ENCODE measurements around the gene SMIM27. TPM values are rescaled to one million over a fixed set of nuclear protein-coding genes. Genes with fewer than 3 reads are reported as not detected.

The SMIM27 gene
- total RNA-seq, 1 experiment from 2014 or later = 6.5 TPM

- H3K9me3 ChIP-seq (ENCODE audit: low read depth, low read length, poor library complexity, severe bottlenecking) = no peaks in the 10 kb centered on the region
- H3K36me3 ChIP-seq (ENCODE audit: insufficient read depth, low read length, poor library complexity, severe bottlenecking) = peaks cover 5% of the 10 kb centered on the region
- TF ChIP-seq EZH2 (IDR thresholded peaks at IDR 0.05; ENCODE audit: borderline replicate concordance, low read depth, low read length, poor library complexity, severe bottlenecking) (no peak), CTCF (conservative IDR thresholded peaks at IDR 0.05; ENCODE audit: low read depth, low read length) (no peak)
- H3K4me3 ChIP-seq (ENCODE audit: low read depth, low read length, poor library complexity, severe bottlenecking) = no peak overlapping the region
- no peak for DNase-seq (ENCODE audit: low spot score)
- POLR2A ChIA-PET (ENCODE audit: low non-redundant PET) = no interaction called here
- no TSS peak for BruUV-seq (replicated peaks)
- H3K4me1 ChIP-seq (ENCODE audit: insufficient read depth, low read length, poor library complexity, severe bottlenecking) = peaks cover 15% of the 10 kb centered on the region
- no peaks in the 10 kb centered on the region for H3K27me3 ChIP-seq (replicated peaks; ENCODE audit: insufficient read depth, low read depth, low read length, poor library complexity)
- H3K27ac ChIP-seq (ENCODE audit: low read depth, low read length, poor library complexity, severe bottlenecking) = no peak overlapping the region
- intact Hi-C loops (cut with micrococcal nuclease; ENCODE audit: unreplicated experiment) = loop anchor here (2.0 to 10.0 kb wide), 2 partner anchors 49 to 195 kb away; partner anchors contain the start of gene RIGI
- CTCF ChIA-PET = interaction anchor here (1.6 kb wide), 1 partner anchor 195 kb away, joined by 4 read pairs; no protein-coding TSS in a partner anchor
Measured at GRCh38 chr9:32573821-32574220, 21.7 kb downstream of the SMIM27 start.

GRCh38 chr9:32574858-32575257 is 22.7 kb downstream of the SMIM27 start:
- H3K4me3 ChIP-seq (ENCODE audit: low read depth, low read length, poor library complexity, severe bottlenecking) = no peak overlapping the region
- H3K36me3 ChIP-seq (ENCODE audit: insufficient read depth, low read length, poor library complexity, severe bottlenecking) = peaks cover under 1% of the 10 kb centered on the region
- H3K4me1 ChIP-seq (ENCODE audit: insufficient read depth, low read length, poor library complexity, severe bottlenecking) = peaks cover 15% of the 10 kb centered on the region
- CTCF ChIA-PET = no interaction called here
- intact Hi-C loops (cut with micrococcal nuclease; ENCODE audit: unreplicated experiment) = loop anchor here (10.0 kb wide), 1 partner anchor 50 kb away; the partner anchor contains the start of gene RIGI
- H3K9me3 ChIP-seq (ENCODE audit: low read depth, low read length, poor library complexity, severe bottlenecking) = no peaks in the 10 kb centered on the region
- no peak for DNase-seq (ENCODE audit: low spot score)
- no peak overlapping the region for H3K27ac ChIP-seq (ENCODE audit: low read depth, low read length, poor library complexity, severe bottlenecking)
- TF ChIP-seq EZH2 (IDR thresholded peaks at IDR 0.05; ENCODE audit: borderline replicate concordance, low read depth, low read length, poor library complexity, severe bottlenecking) (no peak), CTCF (conservative IDR thresholded peaks at IDR 0.05; ENCODE audit: low read depth, low read length) (no peak)
- H3K27me3 ChIP-seq (replicated peaks; ENCODE audit: insufficient read depth, low read depth, low read length, poor library complexity) = no peaks in the 10 kb centered on the region
- no TSS peak for BruUV-seq (replicated peaks)
- POLR2A ChIA-PET (ENCODE audit: low non-redundant PET) = no interaction called here

- ChIA-PET CTCF (interaction anchor here (0.9 kb wide), 1 partner anchor 199 kb away, joined by 4 read pairs; no protein-coding TSS in a partner anchor), POLR2A (ENCODE audit: low non-redundant PET) (no interaction called here)
- no peaks in the 10 kb centered on the region for H3K36me3 ChIP-seq (ENCODE audit: insufficient read depth, low read length, poor library complexity, severe bottlenecking)
- H3K4me3 ChIP-seq (ENCODE audit: low read depth, low read length, poor library complexity, severe bottlenecking) = no peak overlapping the region
- DNase-seq (ENCODE audit: low spot score) = no peak
- peaks cover 3% of the 10 kb centered on the region for H3K4me1 ChIP-seq (ENCODE audit: insufficient read depth, low read length, poor library complexity, severe bottlenecking)
- TF ChIP-seq EZH2 (IDR thresholded peaks at IDR 0.05; ENCODE audit: borderline replicate concordance, low read depth, low read length, poor library complexity, severe bottlenecking) = no peak
- no peak for TF ChIP-seq CTCF (conservative IDR thresholded peaks at IDR 0.05; ENCODE audit: low read depth, low read length)
- H3K27me3 ChIP-seq (replicated peaks; ENCODE audit: insufficient read depth, low read depth, low read length, poor library complexity) = no peaks in the 10 kb centered on the region
- no TSS peak for BruUV-seq (replicated peaks)
- no peak overlapping the region for H3K27ac ChIP-seq (ENCODE audit: low read depth, low read length, poor library complexity, severe bottlenecking)
- H3K9me3 ChIP-seq (ENCODE audit: low read depth, low read length, poor library complexity, severe bottlenecking) = no peaks in the 10 kb centered on the region
- intact Hi-C loops (cut with micrococcal nuclease; ENCODE audit: unreplicated experiment) = loop anchor here (10.0 kb wide), 1 partner anchor 53 kb away; the partner anchor contains the start of gene RIGI
Measured at GRCh38 chr9:32577316-32577715, 25.2 kb downstream of the SMIM27 start.

Data from A673 (cell line).